Body of pancreas (tissue), 4 donors: ENCODE measurements around the gene PRH1. TPM values are rescaled to one million over a fixed set of nuclear protein-coding genes. Genes with fewer than 3 reads are reported as not detected.
A peak's percentile ranks its signal among the peaks of the same experiment; 100 is the strongest.

ENCODE experiments used
- ATAC-seq: fragments of 150-250 bp; one replicate; pipeline ENCODE4 v1.9.1; 2016
- DNase-seq, 4 donors: peaks; one replicate each; pipeline ENCODE4 v3.0.0-alpha.2; 2019
- H3K27ac ChIP-seq, 4 donors: fragments of 200-600 bp; sonication (generic); 1 replicate in 3 of 4; 2 replicates in 1 of 4; pipeline versions ENCODE4 v1.5.1 to v1.6.1; 2016 to 2019; ENCODE audit warnings: mild to moderate bottlenecking in 1 of 4, mixed read lengths in 1 of 4, moderate library complexity in 1 of 4
- H3K27me3 ChIP-seq, 2 donors: fragments of 200-600 bp; sonication (generic); one replicate each; pipeline ENCODE4 v1.6.0; 2016; ENCODE audit warnings: mild to moderate bottlenecking in 1 of 2
- H3K36me3 ChIP-seq, 2 donors: fragments of 200-600 bp; sonication (generic); replicated peaks in 1 of 2; 2 replicates each; pipeline ENCODE4 v1.5.1; 2016; ENCODE audit warnings: low read depth in 2 of 2; ENCODE audit not compliant: insufficient read depth in 1 of 2
- H3K4me1 ChIP-seq: fragments of 200-600 bp; sonication (generic); one replicate; pipeline ENCODE4 v1.6.0; 2016
- H3K4me3 ChIP-seq, 2 donors: fragments of 200-600 bp; sonication (generic); 1 replicate in 1 of 2; 2 replicates in 1 of 2; pipeline ENCODE4 v1.5.1; 2016 to 2019
- H3K9me3 ChIP-seq, 3 donors: fragments of 200-600 bp; sonication (generic); 1 replicate in 2 of 3; 2 replicates in 1 of 3; pipeline ENCODE4 v1.5.1; 2016
- CTCF ChIP-seq, 7 experiments: fragments of 450-650 bp in 4 of 7; fragments of 200-600 bp in 3 of 7; sonication (generic) in 3 of 7; IDR thresholded peaks; one replicate each; pipeline ENCODE4 v1.5.1; 2016 to 2019; ENCODE audit warnings: antibody characterized with exemption in 7 of 7
- POLR2A ChIP-seq, 3 donors: fragments of 450-650 bp; IDR thresholded peaks; one replicate each; pipeline ENCODE4 v1.6.1; 2016; ENCODE audit warnings: antibody characterized with exemption in 3 of 3, mild to moderate bottlenecking in 2 of 3
- WGBS, 2 donors: methylation state at CpG; one replicate each; pipeline ENCODE4 v1.1.5; 2017; 5-methylcytosine and 5-hydroxymethylcytosine counted together
- intact Hi-C: fragments of 100-400 bp; cut with DNase I; formaldehyde crosslinking; loops from one replicate; pipeline ENCODE4 v1.15.1; 2023
- total RNA-seq, 2 donors: library from RNA; depleted of rRNA; stranded (reverse); fragments of >200 nt; gene quantifications; one replicate each; pipeline ENCODE4 v1.1.0, GENCODE V29; 2016

PRH1 gene
- total RNA-seq, 2 donors from 2014 or later: 16.6 to 106 TPM

- Histone ChIP-seq H3K4me3 (no peak overlapping the region), H3K27ac (no peak overlapping the region), H3K4me1 (no peaks in the 10 kb centered on the region), H3K27me3 (no peaks in the 10 kb centered on the region), H3K9me3 (no peaks in the 10 kb centered on the region), H3K36me3 (no peaks in the 10 kb centered on the region)
- WGBS, 2 donors: 30 to 50% methylated on average over 2 of the region's 2 CpGs
- peak in 4 of 7 experiments; percentile 10 to 25 (median 15) for TF ChIP-seq CTCF (IDR thresholded peaks at IDR 0.05)
- TF ChIP-seq POLR2A (IDR thresholded peaks at IDR 0.05): no peak
- intact Hi-C loops: no loop called here
- DNase-seq: no peak
- ATAC-seq: no peak
These were observed 16.7 kb downstream of the PRH1 start for GRCh38 chr12:10867381-10867780.

GRCh38 chr12:10863512-10864218 lies 20.4 kb downstream of the PRH1 start:
- intact Hi-C loops: no loop called here
- no peak for TF ChIP-seq POLR2A (IDR thresholded peaks at IDR 0.05)
- no peaks in the 10 kb centered on the region for H3K4me1 ChIP-seq
- 93 to 97% methylated on average over 2 of the region's 2 CpGs for WGBS, 2 donors
- peaks cover 0 to 5% (median 2%) of the 10 kb centered on the region in 3 donors for H3K9me3 ChIP-seq
- ATAC-seq (no peak), DNase-seq (no peak)
- H3K4me3 ChIP-seq: no peak overlapping the region
- H3K27me3 ChIP-seq: no peaks in the 10 kb centered on the region
- H3K27ac ChIP-seq: no peak overlapping the region
- no peaks in the 10 kb centered on the region for H3K36me3 ChIP-seq

- intact Hi-C loops: no loop called here
- no peak for DNase-seq
- no peaks in the 10 kb centered on the region for H3K4me1 ChIP-seq
- no peak for ATAC-seq
- H3K27ac ChIP-seq: no peak overlapping the region
- 71 to 89% methylated on average over 2 of the region's 2 CpGs for WGBS, 2 donors
- peaks cover 0 to 6% (median 2%) of the 10 kb centered on the region in 3 donors for H3K9me3 ChIP-seq
- no peak overlapping the region for H3K4me3 ChIP-seq
- no peaks in the 10 kb centered on the region for H3K36me3 ChIP-seq
- H3K27me3 ChIP-seq: no peaks in the 10 kb centered on the region
- TF ChIP-seq POLR2A (IDR thresholded peaks at IDR 0.05) (no peak), CTCF (IDR thresholded peaks at IDR 0.05) (no peak)
These were observed 22.7 kb downstream of the PRH1 start for GRCh38 chr12:10861366-10861765.

- H3K4me1 ChIP-seq: no peaks in the 10 kb centered on the region
- no peak overlapping the region for H3K4me3 ChIP-seq
- WGBS, 2 donors: 98 to 100% methylated on average over 2 of the region's 2 CpGs
- DNase-seq (no peak), ATAC-seq (no peak)
- no peaks in the 10 kb centered on the region for H3K27me3 ChIP-seq
- TF ChIP-seq POLR2A (IDR thresholded peaks at IDR 0.05) (no peak), CTCF (IDR thresholded peaks at IDR 0.05) (no peak)
- H3K36me3 ChIP-seq: no peaks in the 10 kb centered on the region
- peaks cover 0 to 6% (median 0%) of the 10 kb centered on the region in 3 donors for H3K9me3 ChIP-seq
- no peak overlapping the region for H3K27ac ChIP-seq
- intact Hi-C loops: no loop called here
These were observed 28.2 kb downstream of the PRH1 start for GRCh38 chr12:10855807-10856206.

- DNase-seq: no peak
- Histone ChIP-seq H3K27me3 (no peaks in the 10 kb centered on the region), H3K9me3 (peaks cover 0 to 2% (median 0%) of the 10 kb centered on the region in 3 donors), H3K36me3 (no peaks in the 10 kb centered on the region), H3K4me1 (no peaks in the 10 kb centered on the region), H3K27ac (no peak overlapping the region), H3K4me3 (no peak overlapping the region)
- TF ChIP-seq CTCF (IDR thresholded peaks at IDR 0.05): no peak
- TF ChIP-seq POLR2A (IDR thresholded peaks at IDR 0.05): no peak
- no peak for ATAC-seq
- intact Hi-C loops: no loop called here
- 95 to 100% methylated on average over 2 of the region's 2 CpGs for WGBS, 2 donors
These were observed 30.3 kb downstream of the PRH1 start for GRCh38 chr12:10853776-10854175.
